Right ventricle myocardium inferior (tissue), 1 donor: ENCODE data around the gene FER1L5. TPM values are rescaled to one million over a fixed set of nuclear protein-coding genes. Genes with fewer than 3 reads are reported as not detected.
"Not testable (repeated sequence)": the region's sequence is repeated elsewhere in the genome, so short reads cannot be mapped to it uniquely, and the experiment has no call there.

ENCODE experiments used
- ATAC-seq: fragments of 200-7000 bp; cut with Tn5 transposase; one replicate; pipeline ENCODE4 v1.9.1; 2020; ENCODE audit warnings: mild to moderate bottlenecking, moderate library complexity
- DNase-seq: peaks from one replicate; pipeline ENCODE4 v3.0.0; 2021; ENCODE audit errors: missing footprints
- intact Hi-C: fragments of 100-400 bp; cut with DNase I; formaldehyde crosslinking; loops from one replicate; pipeline ENCODE4 v1.11.0; 2022
- total RNA-seq: library from RNA; stranded (reverse); fragmentation: NEBNext Ultra II Directional; extraction: Animal tissue kit (Norgen Biotek cat#: 25700); gene quantifications from one replicate; pipeline ENCODE4 v1.2.1, GENCODE V29; 2021
- donor health status: DM: no; HTN: yes; CAD: no; lungs with severe emphysema.

FER1L5 gene
- total RNA-seq, 1 donor from 2014 or later = not detected

GRCh38 chr2:96631804-96632435 lies 10.6 kb upstream of the FER1L5 start:
- DNase-seq = no peak
- intact Hi-C loops = no loop called here
- ATAC-seq = no peak

GRCh38 chr2:96633641-96634040 lies 8.9 kb upstream of the FER1L5 start:
- intact Hi-C loops = no loop called here
- ATAC-seq (no peak), DNase-seq (no peak)

GRCh38 chr2:96636551-96637171 lies 5.9 kb upstream of the FER1L5 start:
- intact Hi-C loops = loop anchor here (1.0 to 5.0 kb wide), 3 partner anchors 9 to 181 kb away; partner anchors contain the start of genes CNNM3 and LMAN2L
- ATAC-seq (no peak), DNase-seq (no peak)

DNA sequence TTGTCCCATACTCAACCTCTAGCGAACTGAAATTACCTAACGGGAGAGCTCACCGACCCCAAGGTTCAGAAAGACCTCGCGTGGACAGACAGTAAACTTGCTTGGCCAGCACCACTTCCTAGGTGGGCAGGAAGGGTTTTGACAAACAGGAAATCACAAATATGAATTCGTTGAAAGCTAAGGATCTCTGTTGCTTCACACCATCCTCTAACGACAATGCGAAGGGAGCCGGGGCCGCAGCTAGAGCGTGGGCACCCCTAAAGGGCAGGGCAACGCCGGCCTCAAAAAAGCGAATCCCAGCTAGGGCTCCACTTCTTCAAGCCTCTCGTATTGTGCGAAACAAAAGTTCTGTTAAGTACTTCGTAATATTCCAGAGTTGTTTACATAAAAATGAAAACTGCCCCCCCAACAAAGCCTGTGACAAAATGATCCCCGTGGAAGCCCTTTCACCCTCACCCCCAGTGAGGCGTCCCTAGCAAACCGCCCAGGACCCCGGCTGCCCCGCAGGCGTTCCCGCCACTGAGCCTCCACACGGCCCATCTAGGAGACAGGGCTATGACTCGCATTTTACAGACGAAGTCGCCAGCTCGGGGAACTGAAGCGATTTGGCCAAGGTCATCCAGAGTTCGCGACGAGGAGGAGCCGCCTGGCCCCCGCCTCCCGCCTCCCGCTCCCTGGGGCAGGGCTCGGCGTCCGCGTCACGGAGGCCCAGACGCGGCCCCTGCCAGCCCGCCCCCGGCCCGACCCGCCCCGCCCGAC lies 5.0 kb upstream of the FER1L5 start:
- DNase-seq = peak; percentile 95

DNA sequence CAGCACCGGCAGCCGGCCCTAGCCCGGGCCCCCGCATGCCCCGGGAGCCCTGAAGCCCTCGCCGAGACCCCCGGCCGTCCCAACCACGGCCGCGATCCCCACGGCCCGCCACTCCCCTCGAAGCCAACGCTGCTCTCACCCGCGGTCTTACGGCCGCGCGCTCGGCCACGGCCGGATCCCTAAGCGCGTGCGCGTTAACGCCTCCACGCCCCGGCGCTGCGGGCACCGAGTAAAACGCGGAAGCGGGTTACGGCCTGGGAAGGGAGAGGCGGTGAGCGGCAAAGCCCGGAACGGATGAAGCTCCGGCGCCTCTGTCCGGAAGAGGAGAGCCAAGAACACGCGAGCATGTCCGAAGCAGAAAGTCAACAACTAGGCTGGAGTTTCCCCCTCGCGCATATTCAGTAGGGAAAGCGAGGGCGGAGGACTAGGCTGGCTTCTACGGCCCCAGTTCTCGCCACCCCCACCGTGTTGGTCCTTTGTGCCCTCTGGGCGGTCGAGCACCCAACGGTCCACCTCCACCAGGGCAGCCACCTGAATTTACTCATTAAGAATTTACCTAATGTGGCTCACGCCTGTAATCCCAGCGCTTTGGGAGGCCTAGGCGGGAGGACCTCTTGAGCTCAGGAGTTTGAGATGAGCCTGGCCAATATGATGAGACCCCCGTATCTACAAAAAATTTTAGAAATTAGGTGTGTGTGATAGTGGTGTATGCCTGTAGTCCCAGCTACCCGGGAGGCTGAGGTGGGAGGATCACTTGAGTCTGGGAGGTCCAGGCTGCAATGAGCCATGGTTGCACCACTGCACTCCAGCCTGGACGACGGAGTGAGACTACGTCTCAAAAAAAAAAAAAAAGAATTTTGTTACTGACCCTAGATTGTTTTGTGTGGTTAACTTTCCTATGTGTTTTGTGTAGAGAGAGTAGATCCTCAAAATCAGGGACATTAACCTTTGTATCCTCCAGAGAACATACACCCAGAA lies 4.1 kb upstream of the FER1L5 start, which contains the start of gene KANSL3:
KANSL3 (minus strand) TSS at position 169 of the 978 bp plus-strand sequence. CDS start 1,177 bp downstream, outside the sequence.
- intact Hi-C loops = loop anchor here (1.0 to 5.0 kb wide), 3 partner anchors 26 to 179 kb away; partner anchors contain the start of genes CNNM3 and CNNM4
- ATAC-seq = peak; percentile 93
- peak; percentile 96 for DNase-seq

More for the DNA sequence above, 5.0 kb upstream of the FER1L5 start:
- ATAC-seq = peak; percentile 91
- intact Hi-C loops = loop anchor here (1.0 to 5.0 kb wide), 5 partner anchors 10 to 180 kb away; partner anchors contain the start of genes CNNM3, CNNM4 and LMAN2L

GRCh38 chr2:96647681-96648080 lies 5.1 kb downstream of the FER1L5 start:
- intact Hi-C loops = no loop called here
- DNase-seq (no peak), ATAC-seq (no peak)

DNA sequence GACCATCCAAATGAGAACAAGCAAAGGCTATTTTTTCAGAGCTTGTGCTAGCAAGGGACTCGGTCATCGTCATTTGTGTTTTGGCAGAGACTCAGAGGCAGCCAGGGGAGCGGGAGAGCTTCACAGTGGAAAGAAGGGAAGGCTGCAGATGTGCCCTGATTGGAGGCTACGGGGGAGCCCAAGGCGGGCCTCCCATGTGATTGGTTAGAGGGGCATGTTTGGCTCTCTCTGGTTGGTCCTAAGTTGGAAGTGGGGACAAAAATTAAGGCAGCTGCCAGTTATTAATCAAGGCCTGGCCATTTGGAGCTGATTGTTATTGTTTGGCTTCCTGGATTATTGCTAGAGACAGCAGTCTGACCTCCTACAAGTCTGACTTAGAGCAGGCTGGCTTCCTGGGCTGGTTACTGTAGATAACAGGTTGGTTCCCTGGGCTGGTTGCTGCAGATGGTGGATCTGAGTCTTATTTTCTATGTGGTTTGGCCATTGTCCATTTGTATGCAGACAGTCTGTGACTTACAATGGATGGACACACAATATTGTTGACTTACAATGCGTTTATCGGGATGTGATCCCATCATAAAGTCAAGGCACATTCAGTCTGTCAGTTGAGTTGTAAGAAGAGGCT lies 5.9 kb downstream of the FER1L5 start:
- DNase-seq (no peak), ATAC-seq (no peak)
- intact Hi-C loops = no loop called here

GRCh38 chr2:96649342-96649741 lies 6.8 kb downstream of the FER1L5 start:
- ATAC-seq = no peak
- no peak for DNase-seq
- intact Hi-C loops = no loop called here

DNA sequence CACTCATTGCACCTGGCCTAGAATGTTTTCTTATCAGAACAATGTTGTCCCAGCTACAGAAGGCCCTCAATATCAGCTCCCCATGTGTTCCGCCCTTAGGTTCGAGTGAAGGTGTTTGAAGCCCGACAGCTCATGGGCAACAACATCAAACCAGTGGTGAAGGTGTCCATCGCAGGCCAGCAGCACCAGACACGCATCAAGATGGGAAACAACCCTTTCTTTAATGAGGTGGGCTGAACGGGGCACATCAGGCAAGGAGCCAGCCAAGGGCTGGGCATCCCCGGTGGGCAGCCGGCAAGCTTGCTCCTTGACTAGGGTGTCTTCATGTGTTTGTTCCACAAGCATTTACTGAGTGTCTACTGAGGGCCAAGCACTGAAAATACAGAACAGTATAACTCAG lies 9.2 kb downstream of the FER1L5 start:
- intact Hi-C loops = no loop called here
- no peak for DNase-seq
- ATAC-seq = no peak

DNA sequence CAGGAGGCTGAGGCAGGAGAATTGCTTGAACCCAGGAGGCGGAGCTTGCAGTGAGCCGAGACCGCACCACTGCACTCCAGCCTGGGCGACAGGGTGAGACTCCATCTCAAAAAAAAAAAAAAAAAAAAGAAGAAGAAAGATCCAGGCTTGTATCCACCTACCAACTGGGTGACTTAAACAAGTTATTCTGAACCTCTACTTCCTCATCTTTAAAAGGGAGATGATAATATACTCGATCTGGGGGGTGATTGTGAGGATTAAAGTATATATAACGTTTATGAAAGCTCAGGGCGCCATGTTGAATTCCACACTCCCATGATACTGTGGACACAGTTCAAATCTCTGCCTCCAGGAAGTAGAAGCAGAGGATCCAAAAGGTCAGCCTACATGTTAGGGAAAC lies 12.2 kb downstream of the FER1L5 start:
- ATAC-seq, DNase-seq, intact Hi-C loops: not testable (repeated sequence)

- DNase-seq (no peak), ATAC-seq (no peak)
- intact Hi-C loops = no loop called here
Measured at GRCh38 chr2:96655526-96655925, 13.0 kb downstream of the FER1L5 start.

DNA sequence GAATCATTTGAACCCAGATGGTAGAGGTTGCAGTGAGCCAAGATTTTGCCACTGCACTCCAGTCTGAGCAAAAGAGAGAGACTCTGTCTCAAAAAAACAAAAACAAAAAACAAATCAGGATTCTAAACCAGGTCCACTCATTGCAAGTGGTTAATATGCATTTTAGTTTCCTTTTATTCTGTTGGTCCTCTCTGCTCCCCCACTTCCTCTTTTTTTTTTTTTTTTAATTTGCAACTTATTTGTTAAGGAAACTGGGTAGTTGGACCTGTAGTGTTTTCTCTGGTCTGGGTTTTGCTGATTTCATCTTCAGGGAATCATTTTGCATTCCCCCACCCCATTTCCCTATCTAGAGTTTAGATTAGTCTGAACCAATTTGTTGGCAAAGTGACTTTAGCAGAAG lies 14.0 kb downstream of the FER1L5 start:
- ATAC-seq (no peak), DNase-seq (no peak)
- intact Hi-C loops = no loop called here

DNA sequence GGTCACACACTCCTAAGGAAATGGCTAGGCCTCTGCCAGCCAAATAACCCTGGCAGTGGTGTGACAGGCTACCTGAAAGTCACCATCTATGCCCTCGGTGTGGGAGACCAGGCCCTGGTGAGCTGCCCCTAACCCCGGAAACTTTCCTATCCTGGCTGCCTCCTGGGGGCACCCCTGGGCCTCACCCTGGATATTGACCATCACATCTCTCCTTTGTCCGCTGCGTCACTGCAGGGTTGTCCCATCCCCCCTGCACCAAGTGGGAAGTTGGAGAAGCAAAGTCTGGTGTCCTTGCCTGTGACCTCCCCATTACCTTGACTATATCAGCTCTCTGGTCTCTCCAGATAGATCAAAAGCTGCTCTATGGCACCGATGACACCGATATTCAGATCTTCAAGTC lies 18.8 kb downstream of the FER1L5 start:
- ATAC-seq (no peak), DNase-seq (no peak)
- intact Hi-C loops = no loop called here

DNA sequence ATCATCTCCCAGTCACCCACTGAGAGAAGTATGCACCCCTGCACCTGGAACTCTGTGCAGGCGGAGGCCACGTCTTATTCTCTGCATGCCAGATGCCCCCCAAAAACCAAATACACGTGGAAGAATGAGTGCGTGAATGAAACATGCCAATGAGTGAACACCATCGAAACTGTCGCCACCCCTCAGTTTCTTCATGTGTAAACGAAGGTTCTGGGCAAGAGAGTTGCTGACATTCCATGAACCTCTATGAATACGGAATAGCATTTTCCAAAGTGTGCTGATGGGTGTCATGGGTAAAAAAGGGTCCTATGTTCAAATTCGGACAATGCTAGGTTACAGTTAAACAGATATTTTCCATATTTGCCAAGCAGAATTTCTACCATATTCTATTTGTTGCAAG lies 19.8 kb downstream of the FER1L5 start:
- DNase-seq = no peak
- no peak for ATAC-seq
- intact Hi-C loops = no loop called here

DNA sequence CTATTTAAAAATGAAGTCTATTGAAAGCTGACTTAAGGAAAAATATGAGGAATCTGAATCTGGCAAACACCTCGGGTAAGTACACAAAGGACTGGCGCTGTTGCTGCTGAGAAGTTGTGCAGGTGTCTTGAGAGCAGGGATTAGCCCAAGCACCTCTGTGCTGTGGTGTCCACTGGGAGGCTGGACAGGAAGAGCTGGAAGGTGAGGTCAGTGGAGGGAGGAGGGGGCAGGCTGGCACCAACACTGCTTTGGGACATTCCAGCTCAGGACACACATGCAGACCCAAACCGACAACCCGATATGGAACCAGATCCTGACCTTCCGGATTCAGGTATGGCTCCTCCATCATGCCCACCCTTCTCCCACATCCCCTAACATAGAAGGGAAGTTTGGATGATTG lies 20.6 kb downstream of the FER1L5 start:
- ATAC-seq (no peak), DNase-seq (no peak)
- intact Hi-C loops = no loop called here

- intact Hi-C loops = loop anchor here (2.0 kb wide), 1 partner anchor 25 kb away; the partner anchor contains the start of gene KANSL3
- ATAC-seq (peak; percentile 25), DNase-seq (no peak)
Measured at GRCh38 chr2:96663829-96664228, 21.3 kb downstream of the FER1L5 start.

- ATAC-seq (no peak), DNase-seq (no peak)
- intact Hi-C loops = loop anchor here (2.0 kb wide), 1 partner anchor 26 kb away; the partner anchor contains the start of gene KANSL3
Measured at GRCh38 chr2:96664366-96664925, 21.9 kb downstream of the FER1L5 start.
